Peyer's patch (tissue), 4 donors: ENCODE data around the gene GGT7. TPM values are rescaled to one million over a fixed set of nuclear protein-coding genes. Genes with fewer than 3 reads are reported as not detected.
A peak's percentile ranks its signal among the peaks of the same experiment; 100 is the strongest.

Experiments used
- DNase-seq, 3 donors: peaks; one replicate each; pipeline ENCODE4 v3.0.0-alpha.2; 2017 to 2019
- H3K27ac ChIP-seq, 4 donors: fragments of 200-600 bp; sonication (generic); one replicate each; pipeline ENCODE4 v1.5.1; 2016 to 2019
- H3K27me3 ChIP-seq, 2 donors: fragments of 200-600 bp; sonication (generic); one replicate each; pipeline ENCODE4 v1.5.1; 2019
- H3K36me3 ChIP-seq, 3 donors: fragments of 200-600 bp; sonication (generic); one replicate each; pipeline ENCODE4 v1.5.1; 2016 to 2019
- H3K4me1 ChIP-seq, 4 donors: fragments of 200-600 bp; sonication (generic); one replicate each; pipeline ENCODE4 v1.5.1; 2016 to 2019
- H3K4me3 ChIP-seq, 4 donors: fragments of 200-600 bp; sonication (generic); 1 replicate in 3 of 4; 2 replicates in 1 of 4; pipeline ENCODE4 v1.5.1; 2016 to 2019; ENCODE audit warnings: mild to moderate bottlenecking in 1 of 4
- H3K9me3 ChIP-seq, 4 donors: fragments of 200-600 bp; sonication (generic); one replicate each; pipeline ENCODE4 v1.5.1; 2016 to 2019; ENCODE audit warnings: mild to moderate bottlenecking in 1 of 4
- POLR2A ChIP-seq, 2 donors: fragments of 450-650 bp; IDR thresholded peaks; one replicate each; pipeline ENCODE4 v1.5.1; 2017; ENCODE audit warnings: antibody characterized with exemption in 2 of 2, mild to moderate bottlenecking in 2 of 2, moderate library complexity in 2 of 2
- total RNA-seq, 4 donors: library from RNA; depleted of rRNA; stranded (reverse); fragments of >200 nt; gene quantifications; one replicate each; pipeline ENCODE4 v1.1.0, GENCODE V29; 2016
- TF ChIP-seq, protein P1 (sequence below), 6 experiments: fragments of 450-650 bp in 4 of 6; fragments of 200-600 bp in 2 of 6; sonication (generic) in 1 of 6; IDR thresholded peaks; one replicate each; pipeline ENCODE4 v1.5.1; 2017 to 2019; ENCODE audit warnings: antibody characterized with exemption in 6 of 6, mild to moderate bottlenecking in 3 of 6, moderate library complexity in 1 of 6

GGT7 gene
- total RNA-seq, 4 donors from 2014 or later = 22.3 to 40.6 (median 31.8) TPM

DNA sequence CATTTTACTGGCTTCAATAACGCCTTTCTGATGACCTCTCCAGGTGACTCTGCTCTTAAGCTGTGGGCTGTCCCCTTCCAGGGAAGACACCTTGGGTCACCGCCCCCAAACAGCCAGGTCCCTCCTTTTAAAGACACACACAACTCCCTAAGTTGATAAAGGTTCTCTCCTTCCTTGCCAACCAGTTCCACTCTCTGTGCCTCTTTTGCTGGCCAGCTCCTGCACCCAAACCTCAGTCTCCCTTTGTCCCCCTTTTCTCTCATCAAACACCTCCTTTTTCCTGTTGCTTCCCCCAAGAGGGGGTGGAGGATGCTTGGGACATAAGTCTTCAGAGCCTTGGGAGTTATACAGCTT lies 48.2 kb downstream of the GGT7 start:
- peak; percentile 69 to 93 (median 81) for DNase-seq
- TF ChIP-seq, protein P1, sequence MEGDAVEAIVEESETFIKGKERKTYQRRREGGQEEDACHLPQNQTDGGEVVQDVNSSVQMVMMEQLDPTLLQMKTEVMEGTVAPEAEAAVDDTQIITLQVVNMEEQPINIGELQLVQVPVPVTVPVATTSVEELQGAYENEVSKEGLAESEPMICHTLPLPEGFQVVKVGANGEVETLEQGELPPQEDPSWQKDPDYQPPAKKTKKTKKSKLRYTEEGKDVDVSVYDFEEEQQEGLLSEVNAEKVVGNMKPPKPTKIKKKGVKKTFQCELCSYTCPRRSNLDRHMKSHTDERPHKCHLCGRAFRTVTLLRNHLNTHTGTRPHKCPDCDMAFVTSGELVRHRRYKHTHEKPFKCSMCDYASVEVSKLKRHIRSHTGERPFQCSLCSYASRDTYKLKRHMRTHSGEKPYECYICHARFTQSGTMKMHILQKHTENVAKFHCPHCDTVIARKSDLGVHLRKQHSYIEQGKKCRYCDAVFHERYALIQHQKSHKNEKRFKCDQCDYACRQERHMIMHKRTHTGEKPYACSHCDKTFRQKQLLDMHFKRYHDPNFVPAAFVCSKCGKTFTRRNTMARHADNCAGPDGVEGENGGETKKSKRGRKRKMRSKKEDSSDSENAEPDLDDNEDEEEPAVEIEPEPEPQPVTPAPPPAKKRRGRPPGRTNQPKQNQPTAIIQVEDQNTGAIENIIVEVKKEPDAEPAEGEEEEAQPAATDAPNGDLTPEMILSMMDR (IDR thresholded peaks at IDR 0.05) = no peak
- TF ChIP-seq POLR2A (IDR thresholded peaks at IDR 0.05) = peak; percentile 87 to 89
- Histone ChIP-seq H3K36me3 (no peaks in the 10 kb centered on the region), H3K9me3 (no peaks in the 10 kb centered on the region), H3K4me3 (peak overlapping the region; percentile 74 to 99 (median 96)), H3K27me3 (no peaks in the 10 kb centered on the region), H3K4me1 (peaks cover 0 to 27% (median 6%) of the 10 kb centered on the region in 4 donors), H3K27ac (peak overlapping the region; percentile 87 to 99 (median 95))

DNA sequence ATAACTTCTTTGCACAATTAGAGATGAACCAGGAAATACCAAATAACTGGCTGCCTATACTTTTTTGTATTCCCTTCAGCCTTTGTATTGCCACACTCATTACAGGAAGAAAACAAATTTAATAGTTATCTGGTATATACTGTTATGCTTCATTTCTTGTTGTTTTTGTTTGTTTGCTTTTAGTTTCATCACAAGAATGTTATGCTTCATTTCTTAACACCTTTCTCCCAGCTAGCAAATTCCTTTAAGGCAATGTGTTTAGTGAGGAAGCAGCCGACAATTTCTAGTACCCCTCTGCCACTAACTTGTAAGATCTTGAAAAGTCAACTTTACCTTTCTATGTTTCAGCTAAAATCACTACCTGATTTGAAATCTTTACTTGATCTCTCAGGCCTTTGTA lies 48.6 kb downstream of the GGT7 start:
- peaks cover 0 to 27% (median 6%) of the 10 kb centered on the region in 4 donors for H3K4me1 ChIP-seq
- H3K36me3 ChIP-seq = no peaks in the 10 kb centered on the region
- TF ChIP-seq POLR2A (IDR thresholded peaks at IDR 0.05) = no peak
- TF ChIP-seq, protein P1 (IDR thresholded peaks at IDR 0.05) = no peak
- no peaks in the 10 kb centered on the region for H3K27me3 ChIP-seq
- DNase-seq = no peak
- no peaks in the 10 kb centered on the region for H3K9me3 ChIP-seq
- H3K4me3 ChIP-seq = peak overlapping the region in 3 of 4 donors; percentile 74 to 99 (median 98)
- H3K27ac ChIP-seq = peak overlapping the region; percentile 87 to 99 (median 95)

DNA sequence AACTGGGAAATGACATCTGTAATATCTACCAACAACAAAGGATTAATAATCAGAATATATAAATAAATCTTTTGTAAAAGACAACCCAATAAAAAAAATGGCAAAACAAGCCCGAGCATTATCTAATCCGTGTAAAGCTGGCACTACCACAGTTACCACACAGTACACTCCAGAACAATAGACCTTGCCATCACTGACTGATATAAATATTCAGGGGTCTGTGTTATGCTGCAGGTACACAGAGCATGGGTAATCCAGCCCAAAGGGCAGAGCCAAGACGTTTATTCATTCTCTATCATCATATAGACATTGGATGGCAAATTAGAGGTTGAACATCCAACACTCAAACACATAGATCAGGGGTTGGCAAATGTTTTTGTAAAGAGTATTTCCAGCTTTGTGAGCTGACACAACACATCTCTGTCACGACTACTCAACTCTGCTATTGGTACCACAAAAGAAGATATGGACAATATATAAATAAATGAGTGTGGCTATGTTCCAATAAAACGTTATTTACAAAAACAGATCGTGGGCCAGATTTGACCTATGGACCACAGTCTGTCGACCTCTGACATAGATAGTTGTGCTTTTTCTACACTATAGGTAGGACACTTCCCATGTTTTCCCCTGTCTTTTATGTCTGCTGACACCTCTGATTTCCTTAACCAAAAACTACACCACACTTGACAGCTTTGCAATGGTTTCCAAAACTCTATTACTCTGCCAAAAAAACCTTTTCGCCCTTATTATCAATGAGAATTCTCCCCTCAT lies 51.7 kb downstream of the GGT7 start:
- Histone ChIP-seq H3K36me3 (no peaks in the 10 kb centered on the region), H3K4me1 (peaks cover 0 to 27% (median 6%) of the 10 kb centered on the region in 4 donors), H3K4me3 (no peak overlapping the region), H3K27ac (no peak overlapping the region), H3K27me3 (no peaks in the 10 kb centered on the region), H3K9me3 (no peaks in the 10 kb centered on the region)
- TF ChIP-seq POLR2A (IDR thresholded peaks at IDR 0.05) = no peak
- TF ChIP-seq, protein P1 (IDR thresholded peaks at IDR 0.05) = no peak
- no peak for DNase-seq

DNA sequence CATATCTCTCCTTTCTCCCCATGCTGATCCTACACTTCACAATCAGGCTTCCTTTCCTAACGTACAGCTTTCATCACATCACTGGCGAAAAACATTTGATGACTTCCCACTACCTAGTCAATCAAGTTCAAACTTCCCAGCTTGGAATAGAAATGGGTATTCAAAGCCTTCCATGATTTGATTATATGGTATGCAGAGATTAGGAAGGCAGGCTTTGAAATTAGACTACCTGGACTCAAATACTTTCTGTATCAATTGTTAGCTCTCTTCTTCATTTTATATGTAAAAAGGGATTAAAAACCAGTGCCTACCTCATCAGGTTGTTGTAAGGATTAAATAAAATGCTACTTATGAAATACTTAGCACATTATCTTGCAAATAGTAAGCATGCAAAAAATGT lies 54.9 kb downstream of the GGT7 start:
- H3K27ac ChIP-seq = no peak overlapping the region
- no peak for DNase-seq
- no peaks in the 10 kb centered on the region for H3K27me3 ChIP-seq
- peaks cover 0 to 19% (median 2%) of the 10 kb centered on the region in 4 donors for H3K4me1 ChIP-seq
- H3K9me3 ChIP-seq = no peaks in the 10 kb centered on the region
- no peak for TF ChIP-seq POLR2A (IDR thresholded peaks at IDR 0.05)
- no peaks in the 10 kb centered on the region for H3K36me3 ChIP-seq
- H3K4me3 ChIP-seq = no peak overlapping the region

DNA sequence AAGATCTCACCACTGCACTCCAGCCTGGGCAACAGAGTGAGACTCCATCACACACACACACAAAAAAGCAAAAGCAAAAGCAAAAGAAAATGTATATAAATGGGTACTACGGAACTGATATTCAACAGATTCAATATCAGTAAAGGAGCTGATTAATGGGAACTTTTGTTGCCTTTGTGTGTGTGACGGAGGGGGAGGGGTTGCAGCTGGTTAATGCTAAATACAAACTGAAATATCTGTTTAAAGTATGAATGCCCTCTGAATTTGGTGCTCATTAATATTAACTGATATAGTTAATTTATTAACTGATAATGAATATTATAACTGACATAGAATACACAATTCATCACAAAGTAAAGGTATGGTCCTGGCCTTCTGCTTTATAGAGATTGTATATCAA lies 55.6 kb downstream of the GGT7 start:
- Histone ChIP-seq H3K27me3 (no peaks in the 10 kb centered on the region), H3K9me3 (no peaks in the 10 kb centered on the region), H3K36me3 (no peaks in the 10 kb centered on the region), H3K4me1 (peaks cover 0 to 19% (median 2%) of the 10 kb centered on the region in 4 donors), H3K4me3 (no peak overlapping the region), H3K27ac (no peak overlapping the region)
- no peak for DNase-seq
- TF ChIP-seq, protein P1 (IDR thresholded peaks at IDR 0.05) = no peak
- no peak for TF ChIP-seq POLR2A (IDR thresholded peaks at IDR 0.05)

DNA sequence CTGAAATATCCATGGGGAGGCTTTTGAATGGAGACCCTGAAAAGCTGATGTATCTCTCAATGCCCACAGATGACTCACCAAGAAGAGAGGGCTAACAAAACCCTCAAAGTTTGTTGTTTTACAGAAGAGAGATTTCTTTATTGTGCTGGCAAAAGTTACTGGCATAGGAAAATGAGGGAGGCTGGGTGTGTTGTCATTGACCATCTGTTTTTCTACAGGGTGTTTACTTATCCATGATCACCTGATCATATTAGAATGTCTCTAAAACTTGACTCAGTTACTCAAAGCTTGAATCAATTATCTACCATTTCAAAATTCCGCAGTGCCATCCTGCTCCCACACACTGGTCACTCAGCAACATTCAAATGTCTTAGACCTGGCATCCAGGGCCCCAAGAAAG lies 57.0 kb downstream of the GGT7 start:
- H3K36me3 ChIP-seq = no peaks in the 10 kb centered on the region
- H3K27me3 ChIP-seq = no peaks in the 10 kb centered on the region
- no peak overlapping the region for H3K4me3 ChIP-seq
- TF ChIP-seq, protein P1 (IDR thresholded peaks at IDR 0.05) = no peak
- TF ChIP-seq POLR2A (IDR thresholded peaks at IDR 0.05) = no peak
- DNase-seq = no peak
- peaks cover 0 to 10% (median 2%) of the 10 kb centered on the region in 4 donors for H3K4me1 ChIP-seq
- H3K27ac ChIP-seq = no peak overlapping the region
- H3K9me3 ChIP-seq = no peaks in the 10 kb centered on the region
